ENCODE results near the gene PPRC1.

Gene PPRC1

DNA sequence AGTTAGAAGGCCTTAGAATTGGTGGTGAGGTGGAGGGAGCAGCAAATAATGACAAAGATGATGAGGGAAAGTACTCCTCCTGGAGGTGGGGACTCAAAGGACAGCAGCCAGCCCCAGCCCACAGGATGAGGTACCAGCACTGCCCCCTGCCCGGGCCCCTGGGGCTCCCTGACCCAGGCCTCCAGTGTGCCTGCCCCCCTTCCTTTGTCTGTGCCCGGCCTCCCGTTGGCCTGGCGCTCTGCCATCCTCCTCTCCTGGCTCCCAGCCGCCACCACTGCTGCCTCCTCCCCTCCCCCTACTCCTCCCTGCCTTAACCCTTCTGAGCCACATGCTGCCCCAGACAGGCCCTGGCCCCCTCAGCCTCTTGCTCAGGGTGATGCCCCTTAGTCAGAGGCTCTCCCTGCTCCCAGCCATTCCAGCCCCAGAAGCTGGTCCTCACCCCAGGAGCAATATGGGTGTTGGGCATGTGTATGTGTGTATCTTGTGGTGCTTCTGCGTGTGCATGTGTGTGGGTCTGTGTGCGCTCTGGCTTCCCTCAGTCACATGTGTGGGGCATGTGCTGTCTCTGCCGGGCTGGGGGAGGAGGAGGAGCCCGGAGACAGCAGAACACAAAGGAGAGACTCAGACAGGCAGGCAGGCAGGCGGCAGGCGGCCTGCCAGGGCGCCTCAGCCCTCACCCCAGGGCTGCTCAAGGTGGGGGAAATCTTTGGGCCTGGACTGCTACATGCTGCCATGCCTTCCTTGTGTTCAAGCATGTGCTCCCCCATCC is 15.3 kb upstream of the PPRC1 start:
- peak; percentile 95 for DNase-seq

DNA sequence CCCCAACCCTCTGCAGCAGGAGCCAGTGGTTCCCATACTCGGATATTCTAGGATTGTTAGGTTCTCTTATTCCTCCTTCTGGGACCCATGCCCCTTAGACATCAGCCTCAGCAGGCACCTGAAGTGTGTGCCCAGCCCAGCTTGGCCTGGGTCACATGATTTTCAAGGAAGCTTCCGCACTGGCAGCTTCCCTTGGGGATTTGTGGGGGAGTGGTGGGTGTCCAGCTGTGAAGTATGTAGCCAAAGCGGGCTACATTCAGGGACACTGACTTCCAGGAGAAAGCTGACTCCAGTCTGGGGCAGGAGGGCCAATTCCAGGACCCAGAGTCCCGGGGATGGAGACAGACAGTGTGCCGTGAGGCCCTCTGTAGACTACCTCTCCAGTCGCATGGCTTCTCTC is 14.0 kb upstream of the PPRC1 start:
- peak; percentile 77 for DNase-seq

DNA sequence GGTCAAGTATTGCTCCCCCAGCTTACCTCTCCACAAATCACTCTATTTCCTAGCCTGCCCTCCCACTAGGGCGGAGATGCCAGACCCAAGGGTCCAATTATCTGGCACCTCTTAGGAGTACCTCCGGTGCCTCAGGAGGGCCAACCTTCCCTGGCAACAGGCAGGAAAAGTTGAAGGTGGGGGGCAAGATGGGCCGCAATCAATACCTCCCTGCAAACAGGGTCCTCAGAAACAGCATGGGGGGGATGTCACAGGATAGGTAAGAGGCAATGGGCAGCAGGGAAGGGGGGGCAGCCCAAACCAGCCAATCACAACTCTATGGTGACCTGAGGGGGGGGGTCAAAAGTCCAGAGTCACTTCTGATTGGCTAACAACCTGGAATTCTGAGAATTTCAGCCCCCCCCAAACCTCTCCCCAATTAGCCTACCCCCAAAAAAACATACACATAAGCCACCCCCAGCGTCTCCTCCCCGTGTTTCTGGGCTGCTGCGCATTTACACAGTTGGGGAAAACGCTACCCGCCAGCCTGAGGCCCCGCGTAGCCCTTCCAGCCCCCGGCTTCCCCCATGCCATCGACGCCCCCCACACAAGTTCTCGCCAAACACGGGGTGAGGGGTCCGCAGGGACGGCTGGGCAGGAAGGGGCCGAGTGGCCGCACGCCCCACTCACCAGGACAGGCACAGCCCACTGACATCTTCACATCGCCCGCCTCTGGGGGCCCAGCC is 13.3 kb upstream of the PPRC1 start:
- peak; percentile 91 for DNase-seq

DNA sequence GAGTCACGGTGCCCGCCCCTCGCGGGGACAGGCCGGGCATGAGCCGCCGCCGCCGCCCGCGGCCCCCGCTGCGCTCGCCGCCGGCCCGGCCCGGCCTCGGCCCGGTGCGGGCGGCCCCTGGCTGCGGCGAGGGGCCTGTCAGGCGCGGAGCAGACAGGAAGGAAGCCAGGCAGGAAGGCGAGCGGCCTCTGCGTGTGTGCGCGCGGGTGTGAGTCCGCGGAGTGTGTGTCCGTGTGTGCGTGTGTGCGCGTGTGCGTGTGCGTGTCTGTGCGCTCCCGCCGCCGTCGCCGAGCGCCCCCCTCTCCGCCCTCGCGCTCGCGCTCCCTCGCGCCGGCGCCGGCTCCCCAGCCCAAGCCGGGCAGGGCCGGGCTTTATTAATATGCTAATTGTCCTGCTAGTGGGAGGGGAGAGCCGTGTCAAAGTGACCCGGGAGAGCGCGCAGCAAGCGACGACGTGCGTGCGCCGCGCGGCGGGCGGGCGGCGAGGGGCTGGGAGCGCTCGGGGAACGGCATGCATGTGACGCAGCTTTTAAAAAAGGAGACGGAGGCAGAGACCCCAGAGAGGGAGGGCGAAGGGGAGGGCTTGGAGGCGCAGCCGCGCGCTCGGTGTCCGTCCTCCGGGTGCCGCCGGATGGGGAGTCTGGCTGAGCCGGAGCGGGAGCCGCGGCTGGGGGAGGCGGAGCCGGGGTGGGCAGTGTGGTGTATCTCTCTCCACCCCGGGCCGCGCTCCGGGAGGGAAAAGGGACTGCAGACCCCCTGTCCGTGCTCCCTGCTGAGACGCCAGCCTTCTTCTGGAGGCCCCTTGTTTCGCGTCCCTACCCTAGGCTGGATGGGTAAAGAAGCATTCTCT is 12.5 kb upstream of the PPRC1 start, which contains the start of gene LDB1:
Gene LDB1, minus strand, starts transcription at position 227 of the 849 bp plus-strand sequence. CDS start 258 bp downstream, outside the sequence.
- peak; percentile 91 for DNase-seq

DNA sequence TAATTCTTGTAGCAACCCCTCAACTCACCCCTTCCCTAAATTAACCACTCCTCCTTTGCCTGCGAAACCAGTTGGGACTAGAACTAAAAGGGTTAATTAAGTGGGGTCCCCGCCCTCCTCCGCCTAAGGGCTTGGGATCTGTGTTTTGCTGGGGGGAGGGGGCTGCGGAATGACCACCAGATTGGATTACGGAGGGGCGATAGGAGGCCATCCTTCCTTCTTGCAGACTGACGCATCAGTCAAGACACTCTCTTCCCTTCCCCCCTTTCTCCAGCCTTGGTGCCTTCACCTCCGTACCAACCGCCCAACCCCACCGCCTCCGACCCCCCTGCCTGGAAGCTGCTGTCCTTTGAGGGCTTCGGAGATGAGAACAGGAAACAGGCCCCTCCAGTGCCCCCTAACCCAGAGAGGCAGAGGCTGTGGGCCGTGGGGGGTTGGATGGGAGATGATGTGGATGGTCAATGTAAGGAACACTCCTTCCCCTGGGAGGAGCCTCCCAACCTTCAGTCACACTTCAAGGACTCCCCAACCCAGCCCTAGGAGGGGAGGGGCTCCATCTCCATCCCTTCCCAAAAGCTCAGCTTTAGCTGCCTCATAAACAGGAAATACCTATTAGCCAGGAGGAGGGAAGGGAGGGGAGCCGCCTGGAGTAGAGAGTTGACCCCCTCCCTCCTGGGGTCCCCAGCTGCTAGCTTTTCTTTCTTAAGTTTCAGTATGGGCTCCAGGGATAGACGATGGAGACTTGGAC is 11.7 kb upstream of the PPRC1 start:
- DNase-seq, result peak; percentile 80

DNA sequence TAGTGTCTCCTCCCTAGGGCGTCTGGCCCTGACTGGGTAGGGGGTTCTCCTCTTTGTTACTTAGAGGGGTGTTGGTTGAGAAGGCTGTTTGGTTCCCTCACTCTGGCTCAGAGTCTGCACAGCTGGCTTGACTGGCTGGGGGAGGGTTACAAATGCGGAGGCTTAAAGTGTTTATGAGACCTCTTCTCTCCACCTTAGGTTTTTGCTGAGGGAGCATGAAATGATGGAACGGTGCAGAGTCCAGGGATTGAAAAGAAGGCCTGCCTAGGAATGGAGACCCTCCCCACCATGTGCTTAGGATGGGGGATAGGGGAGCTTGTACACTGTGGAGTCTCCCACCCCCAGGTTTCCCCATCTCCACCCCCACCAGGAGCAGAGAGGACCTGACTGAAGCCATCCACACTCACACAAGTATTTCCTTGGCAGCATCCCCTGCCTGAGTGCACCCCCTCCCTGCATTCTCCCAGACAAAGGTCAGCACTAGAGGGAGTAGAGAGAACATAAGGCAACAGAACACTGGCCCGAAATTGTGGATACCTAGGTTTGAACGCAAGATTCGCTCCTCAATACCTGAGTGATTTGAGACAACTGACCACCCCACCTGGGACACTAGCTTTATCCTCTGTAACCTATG is 11.0 kb upstream of the PPRC1 start:
- no peak for DNase-seq

DNA sequence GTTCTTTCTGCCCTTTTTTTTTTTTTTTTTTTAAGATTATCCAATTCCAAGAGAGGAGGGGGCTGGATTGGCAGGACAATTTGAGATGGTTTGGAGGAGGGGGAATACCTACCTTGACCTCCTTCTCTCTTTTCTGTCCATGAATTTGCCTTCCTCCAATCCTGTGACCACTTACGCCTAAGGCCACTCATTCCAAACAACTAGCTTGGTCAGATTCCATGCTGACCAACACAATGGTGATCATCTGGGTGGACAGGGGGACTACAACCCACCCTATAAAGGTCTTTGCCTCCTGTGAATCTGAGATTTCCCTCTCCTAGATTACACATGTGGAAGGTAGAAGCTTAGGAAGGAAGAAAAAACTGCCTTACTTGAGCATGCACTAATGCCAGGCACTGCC is 10.4 kb upstream of the PPRC1 start:
- DNase-seq, result no peak

DNA sequence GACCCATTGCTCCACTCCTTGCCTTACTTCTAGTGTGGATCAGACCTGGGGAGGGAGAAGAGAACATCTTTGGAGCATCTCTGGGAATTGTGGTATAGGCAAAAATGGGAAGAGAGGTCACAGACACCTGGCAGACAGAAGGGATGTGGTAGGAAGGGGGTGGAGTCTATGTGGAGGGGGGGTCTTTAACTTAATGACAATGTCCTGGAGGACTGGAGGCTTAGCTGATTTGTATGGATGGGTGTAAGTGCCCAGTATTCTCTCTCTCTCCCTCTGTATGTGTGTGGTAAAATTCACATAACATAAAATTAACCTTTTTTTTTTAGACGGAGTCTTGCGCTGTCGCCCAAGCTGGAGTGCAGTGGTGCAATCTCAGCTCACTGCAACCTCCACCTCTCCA is 9.6 kb upstream of the PPRC1 start:
- DNase-seq, result no peak

DNA sequence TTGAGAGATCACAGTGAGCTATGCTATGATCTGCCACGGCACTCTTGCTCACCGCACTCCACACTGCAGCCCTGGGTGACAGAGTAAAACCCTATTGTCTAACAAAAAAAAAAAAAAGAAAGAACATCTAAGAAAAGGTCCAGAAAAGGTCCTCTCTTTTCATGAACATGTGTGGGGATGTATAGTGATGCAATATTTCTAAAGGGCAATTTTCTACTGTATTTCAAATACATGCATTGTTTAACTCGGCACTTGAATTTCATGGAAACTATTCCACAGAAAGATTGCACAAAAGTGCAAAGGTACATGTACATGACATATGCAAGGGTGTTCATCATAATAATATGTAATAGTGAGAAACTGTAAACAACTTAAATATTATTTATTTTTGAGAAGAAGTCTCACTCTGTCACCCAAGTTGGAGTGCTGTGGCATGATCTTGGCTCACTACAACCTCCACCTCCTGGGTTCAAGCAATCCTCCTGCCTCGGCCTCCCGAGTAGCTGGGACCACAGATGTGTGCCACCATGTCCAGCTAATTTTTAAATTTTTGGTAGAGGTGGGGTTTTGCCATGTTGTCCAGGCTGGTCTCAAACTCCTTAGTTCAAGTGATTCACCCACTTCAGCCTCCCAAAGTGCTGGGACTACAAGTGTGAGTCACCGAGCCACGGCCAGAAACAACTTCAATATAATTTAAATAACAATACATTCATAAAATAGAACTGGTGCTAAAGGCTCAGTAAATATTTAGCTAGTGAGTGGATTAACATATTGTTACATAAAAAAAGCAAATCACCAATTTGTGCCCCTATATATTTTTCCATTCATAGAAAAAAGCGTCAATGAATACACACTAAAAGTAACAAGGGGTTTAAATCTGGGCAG is 1.3 kb upstream of the PPRC1 start:
- DNase-seq, result no peak

DNA sequence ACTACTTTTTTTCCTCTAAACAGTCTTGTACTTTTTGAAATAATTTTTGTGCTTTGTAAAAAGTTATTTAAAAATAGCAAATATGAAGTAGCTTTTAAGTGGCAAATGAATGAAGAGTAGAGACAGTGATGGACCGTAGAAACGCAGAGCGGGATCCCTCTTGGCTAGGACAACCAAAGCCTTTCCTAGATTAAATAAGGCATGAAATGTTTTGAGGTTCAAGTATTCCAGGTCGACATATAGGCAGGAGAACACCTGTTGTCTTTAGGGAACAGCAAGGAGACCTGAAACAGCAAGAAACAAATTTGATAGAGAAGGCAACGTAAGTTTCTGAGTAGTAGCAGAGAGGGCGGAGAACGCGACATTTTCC is 662 bp upstream of the PPRC1 start:
- DNase-seq, result no peak

DNA sequence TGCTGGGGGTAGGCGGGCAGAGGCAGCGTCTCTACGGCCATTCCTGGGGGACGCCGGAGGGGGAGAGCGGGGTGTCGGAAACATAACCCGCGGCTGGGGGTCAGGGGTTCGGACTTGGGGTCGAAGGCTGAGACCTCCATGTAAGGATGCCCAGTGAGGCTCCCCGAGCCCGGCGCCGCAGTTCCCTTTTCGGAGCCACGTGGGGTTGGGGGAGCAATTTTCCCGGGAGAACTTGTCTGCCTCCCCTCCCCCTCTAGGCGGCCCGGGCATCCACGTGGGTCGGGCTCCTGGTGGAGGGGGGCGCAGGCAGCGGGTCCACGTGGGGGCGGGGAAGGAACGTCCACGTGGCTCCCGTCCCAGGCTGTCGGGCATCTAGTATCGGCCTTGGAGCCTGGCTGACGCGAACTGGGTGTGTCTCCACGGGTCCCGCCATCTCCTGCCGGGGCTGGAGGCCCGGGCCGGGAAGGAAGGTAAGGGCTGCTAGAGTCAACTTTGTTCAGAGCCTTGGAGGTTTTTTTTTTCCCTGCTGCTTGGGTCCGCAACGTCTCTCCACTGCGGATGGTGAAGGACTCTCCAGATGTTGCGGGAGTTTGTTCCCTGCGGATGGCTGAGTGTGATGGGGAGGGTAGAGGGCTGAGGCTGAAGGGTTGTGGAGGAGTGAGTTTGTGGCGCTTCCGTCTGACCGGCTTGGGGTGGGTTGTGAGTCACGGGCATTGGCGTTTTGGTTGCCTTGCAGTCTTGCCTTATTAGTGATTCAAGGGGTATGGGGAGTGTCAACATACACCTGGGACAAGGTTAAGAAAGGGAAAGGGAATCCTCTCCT is 744 bp downstream of the PPRC1 start:
- peak; percentile 86 for DNase-seq

DNA sequence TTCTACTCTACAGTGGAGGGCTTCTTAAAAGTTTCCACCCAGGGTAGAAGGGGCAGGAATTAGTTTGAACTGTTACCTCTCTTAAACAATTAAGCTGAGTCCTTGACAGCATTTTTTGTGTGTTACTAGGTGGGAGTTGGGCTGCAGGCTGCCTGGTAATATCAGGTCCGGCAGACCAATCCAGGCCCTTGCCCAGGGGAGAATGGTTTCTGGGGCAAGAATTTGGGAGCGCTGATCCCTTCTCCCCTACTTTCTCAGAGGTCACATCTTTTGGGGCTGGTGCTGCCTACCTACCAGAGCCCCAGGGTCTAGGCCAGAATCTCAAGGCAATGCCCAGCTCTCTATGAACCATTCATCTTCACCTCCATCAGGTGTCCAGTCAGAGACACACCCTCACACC is 1.6 kb downstream of the PPRC1 start:
- no peak for DNase-seq

DNA sequence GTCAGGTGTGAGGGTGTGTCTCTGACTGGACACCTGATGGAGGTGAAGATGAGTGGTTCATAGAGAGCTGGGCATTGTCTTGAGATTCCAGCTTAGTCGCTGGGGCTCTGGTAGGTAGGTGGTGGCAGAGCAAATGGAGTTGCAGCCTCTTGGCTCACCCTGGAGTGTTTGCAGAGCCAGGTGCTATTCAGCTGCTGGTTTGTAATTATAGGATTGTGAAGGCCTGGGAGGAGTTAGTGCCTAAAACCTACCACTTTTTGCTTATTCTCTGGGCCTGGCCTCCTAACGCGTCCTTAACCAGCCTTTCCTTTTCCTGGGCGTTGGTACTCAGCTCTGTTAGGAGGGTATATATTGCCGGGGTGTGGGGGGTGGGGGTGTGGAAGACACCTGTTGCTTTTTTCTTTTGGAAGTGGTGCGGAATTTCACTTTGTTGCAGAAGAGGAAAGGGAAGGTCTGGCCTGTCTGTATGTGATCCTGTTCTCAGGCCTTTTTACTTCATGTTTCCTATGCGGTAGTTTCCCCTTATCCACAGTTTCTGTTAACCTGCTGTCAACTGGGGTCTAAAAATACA is 3.2 kb downstream of the PPRC1 start:
- no peak for DNase-seq

DNA sequence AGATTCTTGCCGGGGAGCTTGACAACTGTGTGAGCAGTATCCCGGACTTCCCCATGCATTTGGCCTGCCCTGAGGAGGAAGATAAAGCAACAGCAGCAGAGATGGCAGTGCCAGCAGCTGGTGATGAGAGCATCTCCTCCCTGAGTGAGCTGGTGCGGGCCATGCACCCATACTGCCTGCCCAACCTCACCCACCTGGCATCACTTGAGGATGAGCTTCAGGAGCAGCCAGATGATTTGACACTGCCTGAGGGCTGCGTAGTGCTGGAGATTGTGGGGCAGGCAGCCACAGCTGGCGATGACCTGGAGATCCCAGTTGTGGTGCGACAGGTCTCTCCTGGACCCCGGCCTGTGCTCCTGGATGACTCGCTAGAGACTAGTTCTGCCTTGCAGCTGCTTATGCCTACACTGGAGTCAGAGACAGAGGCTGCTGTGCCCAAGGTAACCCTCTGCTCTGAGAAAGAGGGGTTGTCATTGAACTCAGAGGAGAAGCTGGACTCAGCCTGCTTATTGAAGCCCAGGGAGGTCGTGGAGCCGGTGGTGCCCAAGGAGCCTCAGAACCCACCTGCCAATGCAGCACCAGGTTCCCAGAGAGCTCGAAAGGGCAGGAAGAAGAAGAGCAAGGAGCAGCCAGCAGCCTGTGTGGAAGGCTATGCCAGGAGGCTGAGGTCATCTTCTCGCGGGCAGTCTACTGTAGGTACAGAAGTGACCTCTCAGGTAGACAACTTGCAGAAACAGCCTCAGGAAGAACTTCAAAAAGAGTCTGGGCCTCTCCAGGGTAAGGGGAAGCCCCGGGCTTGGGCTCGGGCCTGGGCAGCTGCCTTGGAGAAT is 6.7 kb downstream of the PPRC1 start:
- no peak for DNase-seq

DNA sequence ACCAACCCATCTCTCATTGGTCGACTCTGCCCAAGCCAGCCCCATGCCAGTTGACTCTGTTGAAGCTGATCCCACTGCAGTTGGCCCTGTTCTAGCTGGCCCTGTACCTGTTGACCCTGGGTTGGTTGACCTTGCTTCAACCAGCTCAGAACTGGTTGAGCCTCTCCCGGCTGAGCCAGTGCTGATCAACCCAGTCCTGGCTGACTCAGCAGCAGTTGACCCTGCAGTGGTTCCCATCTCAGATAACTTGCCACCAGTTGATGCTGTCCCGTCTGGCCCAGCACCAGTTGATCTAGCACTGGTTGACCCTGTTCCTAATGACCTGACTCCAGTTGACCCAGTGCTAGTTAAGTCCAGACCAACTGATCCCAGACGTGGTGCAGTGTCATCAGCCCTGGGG is 7.4 kb downstream of the PPRC1 start:
- no peak for DNase-seq

DNA sequence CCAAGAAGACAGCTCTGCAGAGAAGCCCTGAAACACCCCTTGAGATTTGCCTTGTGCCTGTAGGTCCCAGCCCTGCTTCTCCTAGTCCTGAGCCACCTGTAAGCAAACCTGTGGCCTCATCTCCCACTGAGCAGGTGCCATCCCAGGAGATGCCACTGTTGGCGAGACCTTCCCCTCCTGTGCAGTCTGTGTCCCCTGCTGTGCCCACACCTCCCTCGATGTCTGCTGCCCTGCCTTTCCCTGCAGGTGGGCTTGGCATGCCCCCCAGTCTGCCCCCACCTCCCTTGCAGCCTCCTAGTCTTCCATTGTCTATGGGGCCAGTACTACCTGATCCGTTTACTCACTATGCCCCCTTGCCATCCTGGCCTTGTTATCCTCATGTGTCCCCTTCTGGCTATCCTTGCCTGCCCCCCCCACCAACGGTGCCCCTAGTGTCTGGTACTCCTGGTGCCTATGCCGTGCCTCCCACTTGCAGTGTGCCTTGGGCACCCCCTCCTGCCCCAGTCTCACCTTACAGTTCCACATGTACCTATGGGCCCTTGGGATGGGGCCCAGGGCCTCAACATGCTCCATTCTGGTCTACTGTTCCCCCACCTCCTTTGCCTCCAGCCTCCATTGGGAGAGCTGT is 8.2 kb downstream of the PPRC1 start:
- no peak for DNase-seq

DNA sequence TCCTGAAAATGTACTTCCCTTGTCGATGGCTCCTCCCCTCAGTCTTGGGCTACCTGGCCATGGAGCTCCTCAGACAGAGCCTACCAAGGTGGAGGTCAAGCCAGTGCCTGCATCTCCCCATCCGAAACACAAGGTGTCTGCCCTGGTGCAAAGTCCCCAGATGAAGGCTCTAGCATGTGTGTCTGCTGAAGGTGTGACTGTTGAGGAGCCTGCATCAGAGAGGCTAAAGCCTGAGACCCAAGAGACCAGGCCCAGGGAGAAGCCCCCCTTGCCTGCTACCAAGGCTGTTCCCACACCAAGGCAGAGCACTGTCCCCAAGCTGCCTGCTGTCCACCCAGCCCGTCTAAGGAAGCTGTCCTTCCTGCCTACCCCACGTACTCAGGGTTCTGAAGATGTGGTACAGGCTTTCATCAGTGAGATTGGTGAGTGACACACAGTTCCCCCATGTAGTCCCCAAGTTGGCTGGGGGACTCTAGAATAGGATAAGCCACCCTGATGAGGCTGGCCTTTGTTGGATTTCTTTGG is 8.8 kb downstream of the PPRC1 start:
- no peak for DNase-seq

DNA sequence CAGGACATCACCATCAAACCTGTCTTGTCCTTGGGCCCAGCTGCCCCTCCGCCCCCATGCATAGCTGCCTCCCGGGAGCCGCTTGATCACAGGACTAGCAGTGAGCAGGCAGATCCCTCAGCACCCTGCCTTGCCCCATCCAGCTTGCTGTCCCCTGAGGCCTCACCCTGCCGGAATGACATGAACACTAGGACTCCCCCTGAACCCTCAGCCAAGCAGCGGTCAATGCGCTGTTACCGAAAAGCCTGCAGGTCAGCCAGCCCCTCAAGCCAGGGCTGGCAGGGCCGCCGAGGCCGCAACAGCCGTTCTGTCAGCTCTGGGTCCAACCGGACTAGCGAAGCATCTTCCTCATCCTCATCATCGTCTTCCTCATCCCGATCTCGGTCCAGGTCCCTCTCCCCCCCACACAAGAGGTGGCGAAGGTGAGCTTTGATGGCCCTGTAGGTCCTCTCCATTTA is 14.2 kb downstream of the PPRC1 start:
- DNase-seq, result no peak
